Loucy (cell line): ENCODE data around the gene GRIN2B.

Experiments used
- H2AFZ ChIP-seq: fragments of 200-600 bp; sonication (generic); 2 replicates; pipeline ENCODE4 v1.6.0; 2016; ENCODE audit warnings: antibody characterized with exemption, mild to moderate bottlenecking, low read length, moderate library complexity
- H3F3A ChIP-seq: fragments of 200-600 bp; 2 replicates; pipeline ENCODE4 v1.6.0; 2016; ENCODE audit warnings: antibody characterized with exemption, low read depth, mild to moderate bottlenecking
- H3K27me3 ChIP-seq: fragments of 200-600 bp; sonication (generic); 2 replicates; pipeline ENCODE4 v1.6.1; 2014; ENCODE audit warnings: low read length, mild to moderate bottlenecking; ENCODE audit not compliant: insufficient read depth, poor library complexity, severe bottlenecking
- H3K36me3 ChIP-seq: fragments of 200-600 bp; sonication (generic); 2 replicates; pipeline ENCODE4 v1.6.1; 2016; ENCODE audit warnings: low read length; ENCODE audit not compliant: insufficient read depth
- H3K4me1 ChIP-seq: fragments of 200-600 bp; sonication (generic); 2 replicates; pipeline ENCODE4 v1.5.1; 2014; ENCODE audit warnings: low read length, mild to moderate bottlenecking; ENCODE audit not compliant: insufficient read depth, poor library complexity, severe bottlenecking
- H3K4me2 ChIP-seq: fragments of 200-600 bp; sonication (generic); 2 replicates; pipeline ENCODE4 v1.6.0; 2014; ENCODE audit warnings: antibody characterized with exemption, low read length, low read depth, mild to moderate bottlenecking; ENCODE audit not compliant: poor library complexity, severe bottlenecking
- H3K4me3 ChIP-seq: fragments of 200-600 bp; sonication (generic); 2 replicates; pipeline ENCODE4 v1.5.1; 2014; ENCODE audit warnings: low read length, mild to moderate bottlenecking, mixed read lengths; ENCODE audit not compliant: poor library complexity, severe bottlenecking
- H3K79me2 ChIP-seq: fragments of 200-600 bp; sonication (generic); 2 replicates; pipeline ENCODE4 v1.6.1; 2014; ENCODE audit warnings: low read length; ENCODE audit not compliant: insufficient read depth
- H3K9ac ChIP-seq: fragments of 200-600 bp; sonication (generic); 2 replicates; pipeline ENCODE4 v1.6.0; 2014; ENCODE audit warnings: mild to moderate bottlenecking, low read depth, low read length, moderate library complexity; ENCODE audit not compliant: poor library complexity, severe bottlenecking
- H3K9me2 ChIP-seq: fragments of 200-600 bp; sonication (generic); replicated peaks from 2 replicates; pipeline ENCODE4 v1.6.1; 2016; ENCODE audit warnings: low read depth, low read length, mixed read lengths
- H3K9me3 ChIP-seq: fragments of 200-600 bp; sonication (generic); 2 replicates; pipeline ENCODE4 v1.6.1; 2014; ENCODE audit warnings: mild to moderate bottlenecking, antibody characterized with exemption, low read length, low read depth; ENCODE audit not compliant: insufficient read depth
- H4K20me1 ChIP-seq: fragments of 200-600 bp; sonication (generic); 2 replicates; pipeline ENCODE4 v1.6.0; 2014; ENCODE audit warnings: antibody characterized with exemption, low read length, mild to moderate bottlenecking; ENCODE audit not compliant: insufficient read depth, poor library complexity, severe bottlenecking
- CTCF ChIP-seq: fragments of 200-600 bp; sonication (generic); conservative IDR thresholded peaks from 2 replicates; pipeline ENCODE4 v1.5.1; 2014; ENCODE audit warnings: mild to moderate bottlenecking, antibody characterized with exemption, low read length
- EZH2phosphoT487 ChIP-seq: fragments of 200-600 bp; IDR thresholded peaks from 2 replicates; pipeline ENCODE4 v1.6.1; 2018; ENCODE audit warnings: antibody characterized with exemption, mild to moderate bottlenecking, moderate library complexity, borderline replicate concordance

GRIN2B gene

GRCh38 chr12:13941258-13942249 lies 39.8 kb downstream of the GRIN2B start:
- no peaks in the 10 kb centered on the region for H3K27me3 ChIP-seq
- H3K4me2 ChIP-seq: no peak overlapping the region
- H3K4me3 ChIP-seq: no peak overlapping the region
- no peaks in the 10 kb centered on the region for H3K36me3 ChIP-seq
- no peak overlapping the region for H3K9ac ChIP-seq
- H3K9me3 ChIP-seq: no peaks in the 10 kb centered on the region
- no peaks in the 10 kb centered on the region for H3K4me1 ChIP-seq
- H3K79me2 ChIP-seq: no peaks in the 10 kb centered on the region
- TF ChIP-seq CTCF (peak; percentile 62), EZH2phosphoT487 (no peak)
- H2AFZ ChIP-seq: no peak overlapping the region
- no peaks in the 10 kb centered on the region for H3K9me2 ChIP-seq
- no peaks in the 10 kb centered on the region for H4K20me1 ChIP-seq
- H3F3A ChIP-seq: no peaks in the 10 kb centered on the region

- Histone ChIP-seq H3K9me2 (no peaks in the 10 kb centered on the region), H2AFZ (no peak overlapping the region), H3K4me3 (no peak overlapping the region), H3K4me1 (no peaks in the 10 kb centered on the region), H3F3A (no peaks in the 10 kb centered on the region), H3K9ac (no peak overlapping the region), H3K36me3 (no peaks in the 10 kb centered on the region), H3K9me3 (no peaks in the 10 kb centered on the region), H3K79me2 (no peaks in the 10 kb centered on the region), H3K4me2 (no peak overlapping the region), H3K27me3 (no peaks in the 10 kb centered on the region), H4K20me1 (no peaks in the 10 kb centered on the region)
- no peak for TF ChIP-seq CTCF
- no peak for TF ChIP-seq EZH2phosphoT487
These were observed 41.0 kb downstream of the GRIN2B start for GRCh38 chr12:13940335-13940865.

- no peak overlapping the region for H3K9ac ChIP-seq
- no peaks in the 10 kb centered on the region for H3K4me1 ChIP-seq
- no peak overlapping the region for H3K4me3 ChIP-seq
- TF ChIP-seq EZH2phosphoT487 (no peak), CTCF (no peak)
- H3K4me2 ChIP-seq: no peak overlapping the region
- H3K9me3 ChIP-seq: no peaks in the 10 kb centered on the region
- no peaks in the 10 kb centered on the region for H3K79me2 ChIP-seq
- H2AFZ ChIP-seq: no peak overlapping the region
- no peaks in the 10 kb centered on the region for H3K9me2 ChIP-seq
- no peaks in the 10 kb centered on the region for H3F3A ChIP-seq
- no peaks in the 10 kb centered on the region for H3K36me3 ChIP-seq
- H3K27me3 ChIP-seq: no peaks in the 10 kb centered on the region
- H4K20me1 ChIP-seq: no peaks in the 10 kb centered on the region
These were observed 43.7 kb downstream of the GRIN2B start for GRCh38 chr12:13937735-13938134.
